ENCODE data around the gene CHGA. TPM values are rescaled to one million over a fixed set of nuclear protein-coding genes. Genes with fewer than 3 reads are reported as not detected.

The CHGA gene
- total and polyA plus RNA-seq, 2 of the 8 experiments (the other 6 are each of a cell fraction or from before 2014, with no cell fraction given) = 17.5 to 28.2 TPM

DNA sequence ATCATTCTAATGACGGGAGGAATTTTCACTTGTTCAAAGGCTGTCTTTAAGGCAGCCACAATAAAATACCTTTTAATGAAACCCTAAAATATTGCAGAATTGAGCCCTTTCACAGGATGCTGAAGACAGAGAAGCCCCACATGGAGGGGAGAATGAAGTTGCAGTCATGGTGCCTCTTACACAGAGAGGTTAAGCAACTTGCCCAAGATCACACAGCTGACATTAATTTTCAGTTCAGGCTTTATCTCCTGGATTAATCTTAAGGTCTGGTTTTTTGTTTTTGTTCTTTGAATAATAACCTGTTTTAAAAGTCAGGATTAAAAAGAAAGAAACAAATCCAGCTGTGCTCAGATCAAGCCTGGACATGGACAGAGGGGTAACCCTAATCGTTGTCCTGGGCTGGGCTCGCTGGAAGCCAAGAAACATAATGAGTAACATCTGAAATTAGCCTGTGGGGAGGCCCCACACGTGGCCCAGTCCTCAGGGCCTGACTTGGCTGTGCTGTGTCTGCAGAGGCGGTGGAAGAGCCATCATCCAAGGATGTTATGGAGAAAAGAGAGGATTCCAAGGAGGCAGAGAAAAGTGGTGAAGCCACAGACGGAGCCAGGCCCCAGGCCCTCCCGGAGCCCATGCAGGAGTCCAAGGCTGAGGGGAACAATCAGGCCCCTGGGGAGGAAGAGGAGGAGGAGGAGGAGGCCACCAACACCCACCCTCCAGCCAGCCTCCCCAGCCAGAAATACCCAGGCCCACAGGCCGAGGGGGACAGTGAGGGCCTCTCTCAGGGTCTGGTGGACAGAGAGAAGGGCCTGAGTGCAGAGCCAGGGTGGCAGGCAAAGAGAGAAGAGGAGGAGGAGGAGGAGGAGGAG lies 8.0 kb downstream of the CHGA start (continued):
- TF ChIP-seq, protein P1, sequence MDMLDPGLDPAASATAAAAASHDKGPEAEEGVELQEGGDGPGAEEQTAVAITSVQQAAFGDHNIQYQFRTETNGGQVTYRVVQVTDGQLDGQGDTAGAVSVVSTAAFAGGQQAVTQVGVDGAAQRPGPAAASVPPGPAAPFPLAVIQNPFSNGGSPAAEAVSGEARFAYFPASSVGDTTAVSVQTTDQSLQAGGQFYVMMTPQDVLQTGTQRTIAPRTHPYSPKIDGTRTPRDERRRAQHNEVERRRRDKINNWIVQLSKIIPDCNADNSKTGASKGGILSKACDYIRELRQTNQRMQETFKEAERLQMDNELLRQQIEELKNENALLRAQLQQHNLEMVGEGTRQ (IDR thresholded peaks at IDR 0.05; ENCODE audit: low read length) = no peak

Data from H1 (cell line).